ENCODE measurements around the gene DOCK3.
"Not testable (repeated sequence)": the region's sequence is repeated elsewhere in the genome, so short reads cannot be mapped to it uniquely, and the experiment has no call there.

DOCK3 gene

DNA sequence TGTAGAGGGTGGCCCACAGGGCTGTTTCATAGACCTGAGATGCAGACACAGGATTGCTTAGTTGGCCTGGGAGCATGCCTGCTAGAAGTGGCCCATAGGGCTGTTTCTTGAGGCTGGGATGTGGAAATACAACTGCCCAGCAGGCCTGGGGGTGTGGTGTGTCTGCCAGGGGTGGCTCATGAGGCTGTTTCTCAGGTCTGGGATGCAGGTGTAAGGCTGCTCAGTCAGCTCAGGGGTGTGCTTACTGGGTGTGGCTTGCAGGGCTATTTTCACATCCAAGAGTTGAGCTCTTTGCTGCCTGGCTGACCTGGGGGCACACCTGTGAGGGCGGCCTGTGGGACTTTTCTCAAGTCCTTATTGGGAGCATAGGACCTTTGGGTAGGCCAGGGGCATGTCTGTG, 131.3 kb downstream of the DOCK3 start:
- DNase-seq = no peak

DNA sequence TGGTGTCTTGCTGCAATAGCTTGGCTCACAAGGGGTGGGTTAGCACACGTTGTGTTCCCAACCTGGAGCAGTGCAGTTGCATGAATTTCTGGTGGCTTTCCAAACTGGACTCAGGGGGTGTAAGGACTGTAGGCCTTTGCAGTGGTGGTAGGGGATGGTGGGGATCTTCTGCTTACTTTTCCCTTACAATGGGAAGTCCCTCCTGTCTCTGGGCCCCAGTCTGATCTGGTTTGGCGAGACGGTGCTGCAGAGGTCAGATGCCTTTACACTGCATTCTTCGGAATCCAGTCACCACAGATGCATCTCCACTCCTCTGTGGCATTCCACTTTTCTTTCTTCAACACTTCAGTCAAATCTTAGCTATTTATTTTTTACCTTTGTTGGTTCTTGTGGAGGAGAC, 132.1 kb downstream of the DOCK3 start:
- DNase-seq = no peak

DNA sequence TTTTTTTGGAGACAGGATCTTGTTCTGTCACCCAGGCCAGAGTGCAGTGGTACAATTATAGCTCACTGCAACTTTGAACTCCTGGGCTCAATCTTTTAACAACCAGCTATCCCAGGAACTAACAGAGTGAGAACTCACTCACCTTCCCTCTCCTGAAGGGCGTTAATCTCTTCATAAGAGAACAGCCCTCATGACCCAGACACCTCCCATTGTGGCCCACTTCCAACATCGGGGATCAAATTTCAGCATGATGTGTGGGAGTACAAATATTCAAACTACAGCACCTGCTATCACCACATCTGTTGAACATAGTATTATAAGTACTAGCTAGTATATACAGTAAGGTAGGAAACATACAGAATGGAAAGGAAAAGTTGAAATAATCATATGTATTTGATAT, 132.5 kb downstream of the DOCK3 start:
- peak; percentile 41 for DNase-seq

DNA sequence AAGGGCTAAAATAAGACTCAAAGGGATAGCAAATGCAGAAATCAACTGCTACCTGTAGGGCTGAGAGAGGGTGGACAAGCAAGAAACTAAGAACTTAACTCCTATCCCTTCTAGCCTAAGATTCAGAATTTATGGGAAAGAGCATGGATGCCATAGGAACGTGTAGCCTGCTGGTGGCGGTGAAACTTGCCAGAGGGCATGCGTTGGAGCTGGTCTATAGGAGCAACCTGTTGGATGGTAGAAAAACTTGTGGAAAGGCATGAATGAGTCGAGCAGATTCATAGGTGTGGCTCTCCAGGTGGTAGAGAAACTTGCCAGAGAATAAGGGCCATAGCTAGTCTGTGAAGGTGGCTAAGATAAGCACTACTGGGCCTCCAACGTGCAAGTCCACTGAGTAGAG, 137.2 kb downstream of the DOCK3 start:
- DNase-seq = no peak

DNA sequence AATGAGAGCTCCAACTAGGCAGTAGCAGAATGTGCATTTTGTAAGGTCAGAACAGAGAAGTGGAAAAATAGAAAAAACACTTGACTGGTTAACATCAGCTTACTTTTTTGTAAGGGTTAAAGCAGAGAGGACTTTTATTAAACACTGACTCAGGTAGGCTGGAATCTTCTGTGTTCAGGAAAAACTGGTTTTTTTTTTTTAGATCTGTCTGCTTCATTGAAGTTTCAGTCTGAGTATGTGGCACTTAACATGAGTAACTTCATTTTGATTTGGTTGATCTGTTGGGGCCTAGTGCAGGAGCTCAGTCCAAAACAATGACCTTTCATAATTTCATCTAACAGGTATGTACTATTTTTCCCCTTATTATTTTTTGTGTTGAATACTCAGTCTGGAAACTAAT, 141.1 kb downstream of the DOCK3 start:
- DNase-seq = no peak

DNA sequence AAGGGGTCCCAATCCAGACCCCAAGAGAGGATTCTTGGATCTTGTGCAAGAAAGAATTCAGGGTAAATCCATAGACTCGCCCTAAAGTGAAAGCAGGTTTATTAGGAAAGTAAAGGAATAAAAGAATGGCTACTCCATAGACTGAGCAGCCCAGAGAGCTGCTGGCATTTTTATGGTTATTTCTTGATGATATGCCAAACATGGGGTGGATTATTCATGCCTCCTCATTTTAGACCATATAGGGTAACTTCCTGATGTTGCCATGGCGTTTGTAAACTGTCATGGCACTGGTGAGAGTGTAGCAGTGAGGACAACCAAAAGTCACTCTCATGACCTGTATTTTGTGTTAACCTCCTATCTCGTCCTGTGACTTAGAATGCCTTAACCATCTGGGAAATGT, 142.2 kb downstream of the DOCK3 start:
- DNase-seq = no peak

DNA sequence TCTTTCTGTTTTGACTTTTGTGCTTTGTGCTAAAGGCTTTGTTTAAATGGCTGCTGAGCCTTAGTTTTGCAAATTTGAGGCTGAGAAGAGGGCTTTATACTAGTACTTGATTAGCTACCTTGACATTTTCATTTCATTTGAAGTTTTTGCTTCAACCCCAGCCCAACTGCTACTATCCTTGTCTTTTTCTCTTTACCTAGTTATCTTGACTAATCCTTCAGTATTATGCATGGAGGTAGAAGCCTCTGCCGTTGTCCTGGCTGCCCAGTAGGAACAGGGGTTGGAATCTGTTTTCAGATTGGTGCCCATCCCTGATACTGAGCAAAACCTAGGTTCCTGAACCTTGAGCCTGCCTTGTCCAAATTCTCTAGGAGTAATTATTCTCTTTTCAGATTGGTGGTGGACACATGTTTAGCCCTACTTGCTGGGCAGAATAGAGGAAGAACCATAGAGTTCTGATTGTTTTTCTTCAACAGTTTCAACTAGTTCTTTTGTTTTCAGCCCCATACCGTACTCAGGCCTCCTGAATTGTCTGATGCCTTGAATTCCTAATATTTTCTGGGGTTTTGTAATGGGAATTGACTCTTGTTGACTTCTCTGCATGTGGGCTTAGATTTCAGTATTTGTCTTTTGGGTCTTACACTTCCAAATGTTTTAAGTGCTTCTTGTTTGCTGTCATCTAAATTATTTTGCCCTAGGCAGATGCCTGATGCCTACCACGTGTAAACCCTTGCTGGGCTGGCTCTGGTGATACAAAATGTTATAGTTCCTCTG, 143.2 kb downstream of the DOCK3 start:
- DNase-seq = no peak

DNA sequence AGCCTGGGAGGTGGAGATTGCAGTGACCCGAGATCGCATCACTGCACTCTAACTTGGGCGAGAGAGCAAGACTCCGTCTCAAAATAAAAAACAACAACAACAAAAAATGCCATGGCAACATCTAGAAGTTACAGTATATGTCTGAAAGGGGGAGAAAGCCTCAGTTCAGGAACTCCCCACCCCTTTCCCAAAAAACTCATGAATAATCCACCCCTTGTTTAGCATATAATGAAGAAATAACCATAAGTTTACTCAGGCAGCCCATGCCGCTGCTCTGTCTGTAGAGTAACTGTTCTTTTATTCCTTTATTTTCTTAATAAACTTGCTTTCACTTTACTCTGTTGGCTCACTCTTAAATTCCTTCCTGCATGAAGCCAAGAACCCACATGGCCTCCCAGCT, 145.2 kb downstream of the DOCK3 start:
- DNase-seq = no peak

DNA sequence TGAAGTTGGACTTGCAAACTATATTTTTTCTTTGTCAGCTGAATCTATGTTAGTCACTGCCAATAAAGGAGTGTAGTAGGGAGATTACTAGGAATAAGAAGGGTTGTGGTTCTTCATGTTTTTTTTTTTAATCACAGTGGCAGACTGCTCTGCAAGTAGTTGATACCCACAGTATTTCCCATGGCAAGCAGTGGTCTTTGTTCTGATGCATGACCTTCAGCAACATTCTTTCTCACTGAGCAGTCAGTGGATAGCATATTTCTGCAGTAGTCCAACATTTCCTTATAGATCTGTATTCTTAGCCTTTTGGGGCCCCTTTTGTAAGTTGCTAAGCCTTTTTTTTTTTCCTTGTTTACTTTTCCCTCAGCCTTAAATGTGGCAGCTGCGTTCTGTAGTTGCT, 151.1 kb downstream of the DOCK3 start:
- no peak for DNase-seq

DNA sequence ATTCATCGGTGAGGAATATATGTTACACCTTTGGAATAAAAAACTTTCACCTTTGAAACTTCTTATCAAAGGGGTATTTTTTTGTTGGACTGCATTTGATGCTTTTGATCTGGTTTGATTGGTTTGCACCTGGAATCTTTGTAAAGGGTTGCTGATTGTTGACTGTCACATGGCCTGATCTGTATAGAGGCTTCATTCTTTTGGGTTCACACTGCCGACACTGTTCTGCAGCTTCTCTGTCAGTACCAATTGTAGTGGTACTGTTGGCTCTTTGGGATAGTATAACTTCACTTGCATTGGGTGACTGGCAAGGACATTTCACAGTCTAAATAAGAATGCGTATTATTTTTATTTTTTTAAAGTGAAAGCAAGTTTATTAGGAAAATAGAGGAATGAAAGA, 155.7 kb downstream of the DOCK3 start:
- no peak for DNase-seq

DNA sequence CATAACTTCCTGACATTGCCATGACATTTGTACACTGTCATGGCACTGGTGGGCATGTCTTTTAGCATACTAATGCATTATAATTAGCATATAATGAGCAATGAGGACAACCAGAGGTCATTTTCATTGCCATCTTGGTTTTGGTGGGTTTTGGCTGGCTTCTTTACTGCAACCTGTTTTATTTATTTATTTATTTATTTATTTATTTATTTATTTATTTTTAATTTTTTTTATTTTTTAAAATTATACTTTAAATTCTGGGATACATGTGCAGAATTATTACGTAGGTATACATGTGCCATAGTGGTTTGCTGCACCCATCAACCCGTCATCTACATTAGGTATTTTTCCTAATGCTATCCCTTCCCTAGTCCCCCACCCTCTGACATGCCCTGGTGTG, 156.3 kb downstream of the DOCK3 start:
- not testable (repeated sequence) for DNase-seq

DNA sequence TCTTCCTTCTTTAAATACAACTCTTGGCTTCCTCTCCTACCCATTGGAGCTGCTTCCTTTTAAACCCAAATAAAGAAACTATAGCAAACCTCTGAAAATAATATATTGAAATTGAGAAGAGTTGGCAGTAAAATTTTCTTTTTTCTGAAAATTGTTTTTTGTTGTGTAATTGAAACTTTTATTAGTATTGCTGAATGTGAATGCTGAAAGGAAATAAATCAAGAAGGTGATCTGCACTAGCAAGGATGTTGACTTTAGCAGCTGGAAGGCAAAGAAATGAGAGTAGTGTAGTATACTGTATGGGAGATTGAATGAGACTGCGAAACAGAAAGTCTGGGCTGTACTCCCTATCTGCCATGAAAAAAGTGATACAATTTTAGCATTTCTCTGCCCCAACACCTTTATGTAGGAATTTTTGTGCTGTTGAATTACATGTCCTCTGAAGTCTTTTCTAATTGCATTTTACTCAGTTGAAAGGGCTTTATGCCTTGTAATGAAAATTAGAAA, 166.3 kb downstream of the DOCK3 start:
- DNase-seq = no peak

DNA sequence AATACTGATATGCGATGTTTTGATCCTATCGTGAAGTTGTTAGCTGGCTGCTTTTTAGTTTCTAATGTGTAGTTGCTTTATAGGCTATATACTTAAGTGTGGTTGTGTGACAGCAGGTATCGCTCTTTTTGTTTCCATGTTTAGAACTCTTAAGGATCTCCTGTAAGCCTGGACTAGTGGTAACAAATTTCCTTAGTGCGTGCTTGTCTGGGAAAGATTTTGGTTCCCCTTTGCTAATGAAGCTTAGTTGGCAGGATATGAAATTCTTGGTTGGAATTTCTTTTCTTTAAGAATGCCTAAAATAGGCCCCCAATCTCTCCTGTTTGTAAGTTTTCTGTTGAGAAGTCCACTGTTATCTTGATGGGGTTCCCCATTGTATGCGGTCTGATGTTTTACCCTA, 173.6 kb downstream of the DOCK3 start:
- no peak for DNase-seq

DNA sequence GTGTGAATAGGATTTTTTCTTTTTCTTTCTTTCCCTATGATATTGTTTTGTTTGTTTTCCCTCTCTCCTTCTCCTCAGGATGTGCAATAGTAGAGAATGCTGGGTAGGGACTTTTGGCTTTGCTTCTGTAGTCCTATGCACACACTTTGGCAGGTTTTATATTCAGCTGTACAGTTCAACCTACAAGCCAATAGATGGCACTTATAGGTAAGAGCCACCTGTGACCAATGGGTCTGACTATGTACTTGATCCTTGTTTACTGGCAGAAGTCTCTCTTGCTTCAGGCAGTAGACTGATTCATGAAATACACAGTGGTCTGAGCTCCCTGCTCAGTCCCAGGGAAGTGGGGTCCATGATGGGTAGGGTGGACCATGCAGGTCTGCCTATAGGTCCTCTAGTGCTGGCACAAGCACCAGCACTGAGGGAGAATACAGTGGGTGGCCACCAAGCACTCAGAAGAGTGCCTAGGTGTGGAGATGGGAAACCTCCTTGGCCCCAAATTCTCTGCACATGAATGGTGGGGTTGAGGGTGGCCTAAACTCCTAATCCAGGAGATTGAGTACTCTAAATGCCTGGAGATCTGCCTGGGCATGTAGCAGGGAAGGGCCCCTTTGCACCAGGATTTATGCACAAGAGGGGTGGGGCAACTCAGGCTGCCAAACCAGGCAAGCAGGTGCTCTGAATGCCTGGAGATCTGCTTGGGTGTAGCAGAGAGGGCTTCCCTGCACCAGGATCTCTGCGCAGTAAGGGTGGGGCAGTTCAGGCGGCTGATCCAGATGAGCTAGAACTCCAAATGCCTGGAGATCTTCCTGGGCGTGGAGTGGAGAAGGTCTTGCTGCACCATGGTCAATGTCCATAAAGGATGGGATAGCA, 176.1 kb downstream of the DOCK3 start:
- DNase-seq = no peak

DNA sequence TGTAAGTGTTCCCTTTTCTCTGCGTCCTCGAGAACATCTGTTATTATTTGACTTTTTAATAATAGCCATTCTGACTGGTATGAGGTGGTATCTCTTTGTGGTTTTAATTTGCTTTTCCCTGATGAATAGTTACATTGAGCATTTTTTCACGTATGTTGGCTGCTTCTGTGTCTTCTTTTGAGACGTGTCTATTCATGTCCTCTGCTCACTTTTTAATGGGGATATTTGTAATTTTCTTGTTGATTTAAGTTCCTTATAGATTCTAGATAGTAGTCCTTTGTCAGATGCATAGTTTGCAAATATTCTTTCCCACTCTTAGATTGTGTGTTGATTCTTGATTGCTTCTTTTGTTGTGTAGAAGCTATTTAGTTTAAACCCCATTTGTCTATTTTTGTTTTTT, 179.2 kb downstream of the DOCK3 start:
- DNase-seq = no peak

DNA sequence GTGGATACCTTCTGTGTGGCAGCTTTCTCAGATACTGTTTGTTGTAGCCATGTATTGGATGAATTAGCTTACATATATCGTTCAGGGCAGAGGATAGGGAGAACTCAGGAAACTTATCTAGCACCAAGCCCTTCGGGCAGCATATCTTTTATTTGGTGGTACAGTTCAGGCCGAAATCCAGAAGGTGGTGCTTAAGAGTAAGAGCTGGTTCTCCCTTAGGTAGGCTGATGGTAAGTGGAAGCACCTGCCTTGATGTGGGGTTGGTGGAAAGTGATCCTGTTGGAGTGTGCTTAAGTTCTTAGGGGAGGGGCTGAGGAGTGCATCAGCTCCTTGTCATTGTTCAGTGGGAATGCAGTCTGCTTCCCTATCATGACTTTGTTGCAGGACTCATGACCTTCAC, 187.5 kb downstream of the DOCK3 start:
- DNase-seq = peak; percentile 20

DNA sequence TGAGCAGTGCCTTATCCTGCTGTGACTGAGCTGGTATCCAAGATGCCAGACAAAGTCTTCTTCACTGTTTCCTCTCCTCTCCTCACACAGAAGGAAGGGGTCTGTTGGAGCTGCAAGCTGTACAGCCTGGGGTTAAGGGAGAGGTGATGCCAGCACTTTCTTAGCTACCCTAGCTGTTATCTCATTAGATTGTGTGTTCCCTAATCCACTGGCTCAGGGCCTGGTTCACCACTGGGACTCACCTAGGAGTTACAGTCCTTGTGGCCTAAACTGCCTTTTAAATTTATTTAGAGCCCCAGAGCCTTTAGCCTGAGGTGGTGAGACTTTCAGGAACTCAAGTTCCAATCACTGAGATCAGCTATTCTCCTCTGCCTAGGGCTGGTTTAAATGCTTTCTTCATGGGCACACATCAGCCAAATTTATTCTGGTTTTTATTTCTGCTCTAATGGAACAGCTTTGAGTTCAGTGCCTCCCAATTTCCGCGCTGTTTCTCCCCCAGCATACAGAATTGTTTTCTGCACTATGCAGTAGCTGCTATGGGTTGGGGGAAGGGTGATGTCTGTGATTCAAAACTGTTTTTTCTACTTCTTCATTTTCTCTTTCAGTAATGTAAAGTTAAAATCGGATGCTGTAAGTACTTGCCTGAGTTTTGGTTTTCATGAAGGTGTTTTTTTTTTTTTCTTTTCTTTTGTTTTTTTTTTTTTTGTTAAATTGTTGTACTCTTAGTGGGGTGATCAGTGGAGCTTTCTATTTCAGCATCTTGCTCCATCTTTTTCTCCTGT, 198.8 kb downstream of the DOCK3 start:
- no peak for DNase-seq

DNA sequence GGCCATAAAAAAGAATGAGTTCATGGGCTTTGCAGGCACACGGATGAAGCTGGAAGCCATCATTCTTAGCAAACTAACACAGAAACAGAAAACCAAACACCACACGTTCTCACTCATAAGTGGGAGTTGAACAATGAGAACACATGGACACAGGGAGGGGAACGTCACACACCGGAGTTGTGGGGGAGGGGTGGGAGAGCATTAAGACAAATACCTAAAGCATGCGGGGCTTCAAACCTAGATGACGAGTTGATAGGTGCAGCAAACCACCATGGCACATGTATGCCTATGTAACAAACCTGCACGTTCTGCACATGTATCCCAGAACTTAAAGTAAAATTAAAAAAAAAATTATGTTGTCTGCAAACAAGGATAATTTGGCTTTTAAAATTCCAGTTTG, 200.1 kb downstream of the DOCK3 start:
- not testable (repeated sequence) for DNase-seq

DNA sequence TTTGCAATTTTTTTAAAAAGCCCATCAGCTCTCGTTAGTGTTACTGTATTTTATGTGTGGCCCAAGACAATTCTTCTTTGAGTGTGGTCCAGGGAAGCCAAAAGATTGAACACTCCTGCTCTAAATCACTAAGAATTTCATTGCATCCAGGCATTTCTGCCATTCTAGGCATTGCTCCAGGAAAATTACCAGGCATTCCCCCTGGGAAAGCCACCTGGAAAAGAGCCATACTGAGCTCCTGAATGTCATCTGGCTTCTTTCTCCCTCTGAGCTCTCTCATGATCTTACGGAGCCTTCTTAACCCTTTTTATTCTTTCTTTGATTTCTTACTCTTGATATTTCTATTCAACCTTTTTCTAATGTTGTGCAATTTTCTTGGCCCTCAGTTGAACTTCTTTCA, 202.2 kb downstream of the DOCK3 start:
- no peak for DNase-seq

DNA sequence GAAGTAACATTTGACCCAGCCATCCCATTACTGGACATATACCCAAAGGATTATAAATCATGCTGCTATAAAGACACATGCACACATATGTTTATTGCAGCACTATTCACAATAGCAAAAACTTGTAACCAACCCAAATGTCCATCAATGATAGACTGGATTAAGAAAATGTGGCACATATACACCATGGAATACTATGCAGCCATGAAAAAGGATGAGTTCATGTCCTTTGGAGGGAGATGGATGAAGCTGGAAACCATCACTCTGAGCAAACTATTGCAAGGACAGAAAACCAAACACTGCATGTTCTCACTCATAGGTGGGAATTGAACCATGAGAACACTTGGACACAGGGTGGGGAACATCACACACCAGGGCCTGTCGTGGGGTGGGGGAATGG, 208.0 kb downstream of the DOCK3 start:
- not testable (repeated sequence) for DNase-seq

DNA sequence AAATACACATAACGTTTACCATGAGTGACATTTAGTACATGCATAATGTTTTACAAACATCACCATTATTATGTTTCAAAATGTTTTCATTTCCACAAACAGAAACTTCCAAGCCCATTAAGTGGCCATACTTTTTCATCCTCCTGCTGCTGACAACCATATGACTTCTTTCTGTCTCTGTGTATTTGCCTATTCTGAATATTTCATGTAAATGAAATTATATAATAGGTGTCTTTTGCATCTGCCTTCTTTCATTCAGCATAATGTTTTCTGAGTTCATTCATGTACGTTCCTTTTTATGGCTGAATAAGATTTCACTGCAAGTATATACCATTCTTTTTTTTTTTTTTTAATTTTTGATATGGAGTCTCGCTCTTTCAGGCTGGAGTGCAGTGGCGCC, 209.0 kb downstream of the DOCK3 start:
- DNase-seq = no peak

DNA sequence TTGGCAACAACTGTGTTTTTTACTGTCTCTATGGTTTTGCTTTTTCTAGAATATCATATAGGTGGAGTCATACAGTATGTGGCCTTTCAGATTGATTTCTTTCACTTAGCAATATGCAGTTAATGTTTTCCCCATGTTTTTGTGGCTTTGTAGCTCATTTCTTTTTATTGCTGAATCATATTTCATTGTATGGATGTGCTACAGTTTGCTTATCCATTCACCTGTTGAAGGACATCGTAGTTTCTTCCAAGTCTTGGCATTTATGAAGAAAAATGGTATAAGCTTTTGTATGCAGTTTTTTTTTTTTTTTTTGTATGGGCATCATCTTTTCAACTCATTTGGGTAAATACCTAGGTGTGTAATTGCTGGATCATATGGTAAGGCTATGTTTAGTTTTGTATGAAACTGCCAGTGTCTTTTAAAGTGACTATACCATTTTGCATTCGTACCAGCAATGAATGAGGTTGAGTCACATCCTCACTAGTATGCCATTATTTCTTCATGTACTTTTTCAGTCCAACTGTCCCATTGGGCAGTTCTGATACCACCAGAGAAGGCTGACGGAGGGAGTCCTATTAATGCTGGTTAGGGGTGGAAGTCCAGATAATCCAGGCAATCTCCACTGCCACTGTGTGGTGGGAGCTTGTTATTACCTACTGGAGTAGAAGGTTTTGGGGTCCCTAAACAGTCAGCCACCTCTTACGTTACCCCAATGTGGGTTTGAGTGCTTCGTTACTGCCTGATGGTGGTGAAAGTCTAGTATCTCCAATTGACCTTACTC, 210.5 kb downstream of the DOCK3 start:
- DNase-seq = no peak

Measured in NCI-H510A (cell line).